Measurements from ENCODE around the gene RBBP8NL.

Gene RBBP8NL, protein sequence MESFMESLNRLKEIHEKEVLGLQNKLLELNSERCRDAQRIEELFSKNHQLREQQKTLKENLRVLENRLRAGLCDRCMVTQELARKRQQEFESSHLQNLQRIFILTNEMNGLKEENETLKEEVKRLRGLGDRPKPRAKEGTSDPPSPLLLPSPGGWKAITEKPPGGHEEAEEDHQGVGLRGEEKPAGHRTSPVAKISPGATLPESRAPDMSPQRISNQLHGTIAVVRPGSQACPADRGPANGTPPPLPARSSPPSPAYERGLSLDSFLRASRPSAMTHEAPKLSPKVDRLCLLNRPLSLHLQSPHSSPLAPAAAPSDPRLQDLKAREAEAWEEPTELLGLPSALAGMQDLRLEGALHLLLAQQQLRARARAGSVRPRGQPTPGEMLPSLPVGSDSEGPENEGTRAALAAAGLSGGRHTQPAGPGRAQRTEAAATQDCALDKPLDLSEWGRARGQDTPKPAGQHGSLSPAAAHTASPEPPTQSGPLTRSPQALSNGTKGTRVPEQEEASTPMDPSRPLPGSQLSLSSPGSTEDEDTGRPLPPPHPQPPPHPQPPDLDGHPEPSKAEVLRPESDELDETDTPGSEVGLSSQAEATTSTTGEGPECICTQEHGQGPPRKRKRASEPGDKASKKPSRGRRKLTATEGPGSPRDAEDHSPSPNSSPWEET

GRCh38 chr20:62427172-62428001, at the start of gene RBBP8NL:
RBBP8NL (minus strand) TSS chr20:62427539; CDS start chr20:62419647, 7,892 bp downstream.
- DNase-seq = no peak

GRCh38 chr20:62476056-62476838, 48.9 kb upstream of the RBBP8NL start:
- DNase-seq = no peak

GRCh38 chr20:62475772-62476055, 48.4 kb upstream of the RBBP8NL start, which contains the start of gene GATA5:
GATA5 (minus strand) TSS chr20:62475995; CDS start chr20:62475521, 474 bp downstream.
- DNase-seq = no peak

GRCh38 chr20:62475027-62475771, 47.9 kb upstream of the RBBP8NL start:
- no peak for DNase-seq

- DNase-seq = no peak
Observed at GRCh38 chr20:62474604-62475026, 47.3 kb upstream of the RBBP8NL start.

DNA sequence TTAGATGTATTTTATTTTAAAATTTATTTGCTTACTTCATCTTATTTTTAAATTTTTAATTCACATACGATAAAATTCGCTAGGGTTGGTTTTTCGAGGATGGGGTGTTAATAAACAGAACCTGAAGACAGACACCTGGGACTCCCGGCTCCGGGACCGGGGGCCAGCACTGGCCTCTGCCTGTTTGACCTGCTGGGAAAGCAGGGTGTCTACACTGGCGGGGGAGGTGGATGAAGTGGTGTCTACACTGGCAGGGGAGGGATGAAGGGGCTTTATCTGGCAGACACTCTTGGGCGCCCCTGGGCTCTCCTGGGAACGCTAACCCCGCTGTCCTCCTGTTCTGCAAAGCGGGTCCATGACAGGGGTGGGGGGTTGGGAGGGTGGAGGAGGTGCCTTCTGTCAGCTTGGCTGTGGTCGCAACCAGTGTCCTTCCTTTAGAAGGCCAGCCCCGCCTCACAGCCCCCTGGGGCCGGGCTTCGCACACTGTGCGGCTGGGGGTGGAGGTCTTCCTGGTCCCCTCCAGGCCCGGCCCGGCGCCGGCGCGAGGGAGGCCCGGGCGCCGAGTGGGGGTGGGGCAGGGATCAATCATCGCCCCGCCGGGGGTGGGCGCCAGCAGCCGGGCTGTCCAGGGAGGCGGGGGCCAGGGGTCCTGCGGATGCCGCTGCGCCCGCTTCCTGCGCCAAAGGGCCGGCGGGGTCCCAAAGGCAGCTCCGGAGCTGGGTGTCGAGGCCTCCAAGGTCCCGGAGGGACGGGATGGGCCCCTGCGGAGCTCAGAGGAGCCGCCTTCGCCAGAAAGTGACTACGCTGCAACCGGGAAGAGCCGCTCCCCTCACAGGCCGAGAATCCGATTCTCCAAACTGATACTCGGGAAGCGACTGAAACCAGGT, 46.6 kb upstream of the RBBP8NL start:
- no peak for DNase-seq

DNA sequence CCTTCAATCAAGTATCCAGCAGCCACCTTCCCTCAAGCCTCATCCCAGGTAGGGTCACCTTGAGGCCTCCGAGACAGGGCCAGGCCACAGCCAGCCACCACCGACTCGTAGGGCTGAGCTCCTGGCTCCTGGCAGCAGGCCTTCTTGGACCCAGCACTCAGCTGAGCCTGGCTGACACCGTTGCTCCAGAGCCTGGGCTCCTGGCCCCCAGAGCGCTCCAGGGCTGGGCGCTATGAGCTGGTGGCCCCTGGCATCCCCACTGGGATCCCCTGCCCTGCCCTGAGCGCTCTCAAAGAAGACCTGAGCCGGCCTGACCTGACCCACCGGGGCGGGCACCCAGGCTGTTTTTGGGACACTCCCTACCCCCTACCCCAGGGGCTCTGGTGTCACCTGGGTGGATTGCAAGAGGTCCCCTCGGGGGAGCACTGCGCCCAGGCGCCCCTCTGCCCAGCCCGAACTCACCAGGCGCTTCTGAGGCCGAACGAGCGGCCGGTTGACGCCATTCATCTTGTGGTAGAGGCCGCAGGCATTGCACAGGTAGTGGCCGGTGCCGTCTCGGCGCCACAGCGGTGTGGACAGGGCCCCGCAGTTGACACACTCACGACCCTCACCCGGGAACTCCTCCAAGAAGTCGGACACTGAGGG, 45.7 kb upstream of the RBBP8NL start:
- DNase-seq = no peak

- DNase-seq = no peak
Observed at GRCh38 chr20:62472138-62472940, 45.0 kb upstream of the RBBP8NL start.

- DNase-seq = no peak
Observed at GRCh38 chr20:62470459-62470858, 43.1 kb upstream of the RBBP8NL start.

DNA sequence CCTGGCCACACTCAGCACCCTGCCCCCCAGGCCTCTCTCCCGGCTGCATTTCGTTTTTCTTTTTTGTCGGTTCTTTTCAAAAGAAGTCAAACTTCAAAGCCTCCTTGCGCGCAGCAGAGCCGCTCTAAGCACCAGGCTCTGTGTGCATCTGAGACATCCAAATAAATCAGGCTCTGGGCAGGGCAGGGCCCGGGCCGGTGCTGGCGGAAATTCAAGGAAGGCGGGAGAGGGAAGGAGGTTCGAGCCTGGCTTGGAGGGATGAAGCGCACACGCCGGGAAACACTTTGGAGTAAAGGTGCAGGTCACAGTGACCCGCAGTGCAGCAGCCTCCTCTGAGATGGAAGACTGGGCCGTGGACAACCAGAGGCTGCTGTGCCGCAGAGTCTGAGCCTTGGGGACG, 42.7 kb upstream of the RBBP8NL start:
- DNase-seq = no peak

DNA sequence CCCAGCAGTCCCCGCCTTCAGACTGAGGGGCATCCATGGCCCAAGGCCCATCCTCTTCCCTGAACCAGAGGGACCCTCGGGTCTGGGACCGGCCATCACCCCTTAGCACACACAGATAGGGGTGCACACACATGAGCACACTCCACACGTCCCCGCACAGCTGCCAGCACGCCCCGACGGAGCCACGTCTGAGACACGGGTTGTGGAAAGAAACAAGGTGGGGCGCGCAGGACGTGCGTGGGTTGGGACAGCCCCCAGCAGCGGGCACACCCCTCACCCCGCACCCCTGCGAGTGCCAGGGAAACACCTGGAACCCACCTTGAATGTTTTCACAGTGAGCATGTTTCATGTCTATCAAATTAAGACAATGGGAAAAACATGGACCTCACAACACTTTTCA, 42.0 kb upstream of the RBBP8NL start:
- DNase-seq = no peak

- DNase-seq = no peak
Observed at GRCh38 chr20:62466806-62467537, 39.6 kb upstream of the RBBP8NL start.

- no peak for DNase-seq
Observed at GRCh38 chr20:62466072-62466760, 38.9 kb upstream of the RBBP8NL start.

DNA sequence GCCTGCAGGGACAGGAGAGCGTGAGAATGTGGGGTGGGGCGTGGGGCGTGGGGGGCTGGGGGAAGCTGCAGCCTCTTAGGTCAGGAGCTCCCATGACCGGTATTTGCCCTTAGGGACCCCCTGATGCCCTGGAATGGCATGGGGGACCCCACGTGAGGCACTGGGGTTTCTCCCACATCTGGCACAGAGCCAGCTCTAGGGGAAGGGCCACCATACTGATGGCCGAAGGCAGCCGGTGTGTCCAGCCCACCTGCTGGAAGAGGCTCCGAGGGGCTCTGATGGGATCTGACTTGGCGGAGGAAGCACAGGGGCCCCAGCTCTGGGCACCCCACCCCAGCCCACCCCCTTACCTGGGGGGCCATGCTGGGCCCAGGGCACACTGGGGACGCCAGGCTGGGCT, 37.7 kb upstream of the RBBP8NL start:
- no peak for DNase-seq

- no peak for DNase-seq
Observed at GRCh38 chr20:62464425-62464770, 37.1 kb upstream of the RBBP8NL start.

DNA sequence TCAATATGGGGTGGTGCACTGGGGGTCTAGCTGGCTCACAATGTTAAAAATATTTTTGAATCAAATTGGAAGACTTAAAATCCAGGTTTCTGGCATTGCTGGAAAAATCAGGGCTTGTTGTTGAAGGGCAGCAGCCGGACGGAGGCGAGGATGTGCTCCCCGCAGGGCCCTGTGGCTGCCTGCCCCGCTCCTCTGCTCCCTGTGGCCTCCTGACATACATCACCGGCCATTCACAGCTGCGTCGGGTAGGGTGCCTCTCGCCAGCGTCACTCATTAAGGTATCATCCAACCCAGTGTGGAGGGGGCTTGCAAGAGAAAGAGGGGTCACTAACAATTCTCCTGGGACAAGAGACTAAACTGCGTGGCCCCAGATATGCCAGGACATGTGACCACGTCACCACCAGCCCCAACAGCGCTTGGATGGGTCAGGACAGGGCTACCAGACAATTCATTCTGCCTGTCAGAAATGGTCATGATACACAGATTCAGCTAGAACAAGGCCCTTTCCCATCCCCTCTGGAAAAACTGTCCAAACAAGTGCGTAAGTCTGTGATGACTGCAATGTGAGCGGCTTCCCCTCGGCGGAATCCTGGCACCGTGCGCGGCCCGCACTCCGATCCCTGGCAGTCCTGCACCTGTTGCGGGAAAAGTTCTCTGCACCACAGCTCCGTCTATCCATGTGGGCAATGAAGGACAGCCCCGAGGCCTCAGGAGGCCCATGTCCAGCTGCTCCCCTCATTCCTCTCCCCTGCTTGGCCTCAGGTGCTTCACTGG, 36.5 kb upstream of the RBBP8NL start:
- DNase-seq = no peak

DNA sequence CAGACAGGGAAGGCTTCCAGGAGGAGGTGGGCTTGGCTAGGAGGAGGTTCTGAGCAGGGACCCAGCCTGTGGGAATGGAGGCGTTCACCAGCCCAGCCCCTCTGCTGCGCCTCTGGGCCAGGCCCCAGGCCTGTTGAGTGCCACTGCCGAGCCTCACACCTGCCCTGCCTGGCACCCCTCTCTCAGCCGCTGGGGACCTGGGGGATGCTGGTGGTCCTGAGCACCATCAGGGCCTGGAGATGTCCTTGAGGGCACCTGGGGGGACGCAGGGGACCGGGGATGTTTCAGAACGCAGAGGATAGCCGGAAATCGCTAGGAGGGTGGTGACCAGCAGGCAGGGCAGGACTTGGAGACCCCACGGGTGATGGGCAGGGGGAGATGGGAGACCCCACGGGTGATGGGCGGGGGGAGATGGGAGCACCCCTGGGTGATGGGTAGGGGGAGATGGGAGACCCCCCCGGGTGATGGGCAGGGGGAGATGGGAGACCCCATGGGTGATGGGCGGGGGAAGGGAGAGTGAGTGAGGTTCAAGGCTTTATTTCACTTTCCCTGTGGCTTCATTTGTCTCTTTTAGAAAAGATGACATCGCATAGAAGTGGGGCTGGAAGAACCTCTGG, 35.7 kb upstream of the RBBP8NL start:
- DNase-seq = no peak

All from NCI-H1694 treated with DMSO at 0.1 percent for 48 hours (cell line).